PC-3 (cell line): Measurements from ENCODE around the gene SLC5A5.

Source experiments
- CTCF ChIP-seq: fragments of 300-600 bp; sonication (generic); conservative IDR thresholded peaks from 2 replicates; pipeline ENCODE4 v1.5.1; 2017; ENCODE audit warnings: antibody characterized with exemption, low read depth, mild to moderate bottlenecking, low read length
- EZH2 ChIP-seq: fragments of 300-600 bp; sonication (generic); IDR thresholded peaks from one replicate; pipeline ENCODE4 v1.6.1; 2017; ENCODE audit warnings: antibody characterized with exemption, mild to moderate bottlenecking, low read length; ENCODE audit not compliant: unreplicated experiment

DNA sequence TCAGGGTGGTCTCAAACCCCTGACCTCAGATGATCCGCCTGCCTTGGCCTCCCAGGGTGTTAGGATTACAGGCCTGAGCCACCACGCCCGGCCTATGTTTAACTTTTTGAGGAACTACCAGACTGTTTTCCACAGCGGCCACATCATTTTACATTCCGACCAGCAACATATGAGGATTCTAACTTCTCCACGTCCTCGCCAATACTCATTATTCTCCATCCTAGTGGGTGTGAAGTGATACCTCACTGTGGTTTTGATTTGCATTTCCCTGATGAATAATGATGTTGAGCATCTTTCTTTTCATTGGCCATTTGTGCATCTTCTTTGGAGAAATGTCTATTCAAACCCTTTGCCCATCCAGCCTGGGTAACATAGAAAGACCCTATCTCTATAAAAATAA, 14.8 kb downstream of the SLC5A5 start:
- no peak for TF ChIP-seq CTCF
- TF ChIP-seq EZH2, result no peak
